Prostate gland (tissue), 2 donors: Measurements from ENCODE around the gene ZNF492.

ENCODE experiments used
- CTCF ChIP-seq, 4 experiments: fragments of 200-600 bp in 2 of 4; fragments of 450-650 bp in 2 of 4; sonication (generic) in 2 of 4; IDR thresholded peaks; 1 replicate in 3 of 4; 2 replicates in 1 of 4; pipeline ENCODE4 v1.5.1; 2016 to 2019; ENCODE audit warnings: antibody characterized with exemption in 4 of 4, mild to moderate bottlenecking in 2 of 4, moderate library complexity in 2 of 4
- POLR2A ChIP-seq: fragments of 450-650 bp; IDR thresholded peaks from one replicate; pipeline ENCODE4 v1.6.1; 2016; ENCODE audit warnings: antibody characterized with exemption, mild to moderate bottlenecking

DNA sequence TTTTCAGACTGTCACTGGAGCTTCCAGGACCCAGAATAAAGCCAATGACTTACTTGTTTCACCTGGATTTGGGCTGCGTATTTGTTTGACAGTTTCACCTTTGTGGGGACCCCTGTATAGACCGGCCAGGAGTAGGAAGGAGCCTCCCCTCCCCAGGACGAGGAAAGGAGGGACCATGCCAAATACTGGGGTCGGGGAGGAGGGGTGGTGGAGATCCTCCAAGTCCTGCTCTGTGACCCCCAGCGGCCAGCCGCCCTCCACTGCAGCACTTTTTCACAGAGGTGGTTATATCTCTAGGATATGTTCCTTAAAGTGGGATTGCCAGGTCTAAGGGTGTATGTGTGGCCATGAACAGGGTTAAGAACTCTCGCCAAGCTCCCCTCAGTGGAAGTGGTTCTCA lies 25.7 kb upstream of the ZNF492 start:
- TF ChIP-seq CTCF (IDR thresholded peaks at IDR 0.05): no peak
- no peak for TF ChIP-seq POLR2A
